Motor neuron (in vitro differentiated cells): Measurements from ENCODE around the gene CYP24A1. TPM values are rescaled to one million over a fixed set of nuclear protein-coding genes. Genes with fewer than 3 reads are reported as not detected.

Source experiments
- ATAC-seq, 8 experiments: fragments of 200-7000 bp; cut with Tn5 transposase; replicated peaks in 6 of 8; 2 replicates each; pipeline ENCODE4 v1.8.0; 2021; ENCODE audit warnings: mild to moderate bottlenecking in 8 of 8, moderate library complexity in 8 of 8
- H3K27ac ChIP-seq, 2 donors: fragments of 250-450 bp; sonication (Bioruptor Pico); 2 replicates each; pipeline ENCODE4 v1.9.0; 2021; ENCODE audit warnings: antibody characterized with exemption in 2 of 2, mild to moderate bottlenecking in 2 of 2, moderate library complexity in 1 of 2
- H3K4me1 ChIP-seq, 2 donors: fragments of 250-450 bp; sonication (Bioruptor Pico); replicated peaks in 1 of 2; 2 replicates each; pipeline ENCODE4 v1.6.1; 2021; ENCODE audit warnings: antibody characterized with exemption in 2 of 2, mild to moderate bottlenecking in 2 of 2, moderate library complexity in 1 of 2
- H3K4me3 ChIP-seq, 5 donors: fragments of 250-450 bp; sonication (Bioruptor Pico); 2 replicates each; pipeline ENCODE4 v1.9.0; 2021; ENCODE audit warnings: antibody characterized with exemption in 5 of 5, mild to moderate bottlenecking in 5 of 5, moderate library complexity in 4 of 5
- WGBS, 10 experiments: fragments of 450-650 bp; shearing (Covaris generic); methylation state at CpG; one replicate each; pipeline ENCODE4 v1.0.0; 2022; 5-methylcytosine and 5-hydroxymethylcytosine counted together
- in situ Hi-C, 9 experiments: fragments of 400-800 bp; cut with MboI; loops; one replicate each; pipeline ENCODE4 v1.15.0; 2021; ENCODE audit warnings: low sequenced_read_pairs in 9 of 9, low pct_unique_long_range_greater_than_20kb in 2 of 9; ENCODE audit not compliant: unreplicated experiment in 9 of 9
- total RNA-seq, 8 experiments: library from RNA; unstranded; fragments of 300-600 nt; gene quantifications; 2 replicates each; pipeline versions ENCODE4 v1.2.3 to v1.2.4, GENCODE V29; 2022

CYP24A1 gene
- total RNA-seq, 8 experiments from 2014 or later: 0.04 to 2.8 (median 0.40) TPM; not detected in 2

DNA sequence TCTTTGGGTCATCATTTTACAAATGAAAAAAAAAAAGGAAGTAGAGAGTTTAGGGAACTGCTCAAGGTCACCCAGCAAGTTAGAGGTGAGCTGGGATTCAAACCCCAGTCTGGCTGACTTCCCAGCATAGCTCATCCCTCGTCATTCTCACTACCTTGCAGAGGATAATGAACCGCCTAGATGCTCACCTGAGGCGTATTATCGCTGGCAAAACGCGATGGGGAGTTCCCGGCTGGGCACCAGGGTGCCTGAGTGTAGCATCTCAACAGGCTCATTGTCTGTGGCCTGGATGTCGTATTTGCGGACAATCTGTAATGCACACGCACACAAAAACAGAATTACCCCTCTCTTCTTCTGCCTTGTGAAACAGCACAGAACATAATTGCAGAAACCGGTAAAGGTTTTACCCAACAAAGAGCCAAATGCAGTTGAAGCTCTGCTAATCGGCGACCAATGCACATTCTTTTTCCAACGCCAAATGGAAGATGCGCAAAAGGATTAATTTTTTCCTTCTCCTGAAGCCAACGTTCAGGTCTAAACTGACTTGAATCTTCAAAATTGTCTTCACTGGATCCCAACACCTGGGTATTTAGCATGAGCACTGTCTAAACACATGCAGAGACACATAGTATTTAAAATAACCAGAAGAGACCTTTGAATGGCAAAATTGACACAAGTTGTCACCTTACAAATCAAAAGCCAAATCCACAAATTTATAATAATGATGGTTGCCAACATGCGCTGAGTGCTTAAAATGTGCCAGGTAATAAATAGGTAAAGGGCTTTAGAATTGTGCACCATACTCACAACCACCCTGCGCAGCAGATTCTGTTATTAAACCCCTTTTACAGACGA, 16.6 kb downstream of the CYP24A1 start:
- 71 to 92% (median 86%) methylated on average over 3 to 19 of the region's 19 CpGs for WGBS, 10 experiments
- peaks cover 0 to under 1% of the 10 kb centered on the region in 2 donors for H3K4me1 ChIP-seq
- in situ Hi-C loops: no loop called here
- no peak overlapping the region for H3K27ac ChIP-seq
- no peak overlapping the region for H3K4me3 ChIP-seq
- ATAC-seq: no peak

DNA sequence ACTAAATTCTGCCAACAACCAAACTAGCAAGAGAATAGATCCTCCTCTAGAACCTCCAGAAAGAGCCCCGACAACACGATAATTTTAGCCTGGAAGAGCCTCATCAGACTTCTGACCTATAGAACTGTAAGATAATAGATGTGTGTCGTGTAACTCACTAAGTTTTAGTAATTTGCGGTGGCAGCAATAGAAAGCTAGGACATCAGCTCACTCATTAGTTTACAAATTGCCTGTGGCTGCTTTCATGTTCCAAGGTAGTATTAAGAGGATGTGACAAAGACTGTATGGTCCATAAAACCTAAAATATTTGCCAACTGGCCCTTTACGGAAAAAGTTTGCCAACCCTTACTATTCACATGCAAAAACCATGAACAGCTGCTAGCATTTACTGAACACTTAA, 17.3 kb downstream of the CYP24A1 start:
- 21 to 100% (median 83%) methylated on average over 2 to 5 of the region's 5 CpGs; no CpG with 5 or more reads in 1 of the 10 experiments for WGBS, 10 experiments
- no peak overlapping the region for H3K4me3 ChIP-seq
- in situ Hi-C loops: no loop called here
- no peak for ATAC-seq
- H3K4me1 ChIP-seq: no peaks in the 10 kb centered on the region
- H3K27ac ChIP-seq: no peak overlapping the region

DNA sequence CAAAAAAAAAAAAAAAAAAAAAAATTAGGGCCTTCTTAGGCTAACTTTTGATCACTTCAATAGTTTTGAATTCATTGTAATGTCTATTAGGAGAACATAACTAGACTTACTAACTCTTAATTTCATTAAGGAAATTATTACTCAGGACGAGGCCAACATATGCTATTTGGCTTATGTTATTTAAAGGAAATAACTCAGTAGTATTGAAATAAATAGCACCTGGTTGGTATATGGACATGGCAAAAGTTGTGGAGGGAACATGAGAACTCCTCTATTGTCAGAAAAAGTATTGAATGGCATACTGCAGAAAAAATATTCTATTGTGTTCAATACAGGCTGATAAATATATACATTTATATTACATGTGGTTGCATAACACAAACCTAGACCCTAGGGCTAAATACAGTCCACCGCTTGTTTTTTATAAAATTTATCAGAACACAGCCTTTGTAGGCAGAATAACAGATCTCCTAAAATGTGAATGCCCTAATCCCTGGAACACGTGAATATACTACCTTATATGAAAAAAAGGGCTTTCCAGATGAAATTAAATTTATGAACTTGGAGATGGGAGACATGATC, 18.0 kb downstream of the CYP24A1 start:
- H3K4me3 ChIP-seq: no peak overlapping the region
- ATAC-seq: no peak
- H3K4me1 ChIP-seq: no peaks in the 10 kb centered on the region
- 58 to 100% (median 90%) methylated on average over 2 to 3 of the region's 3 CpGs; no CpG with 5 or more reads in 1 of the 10 experiments for WGBS, 10 experiments
- in situ Hi-C loops: no loop called here
- H3K27ac ChIP-seq: no peak overlapping the region

DNA sequence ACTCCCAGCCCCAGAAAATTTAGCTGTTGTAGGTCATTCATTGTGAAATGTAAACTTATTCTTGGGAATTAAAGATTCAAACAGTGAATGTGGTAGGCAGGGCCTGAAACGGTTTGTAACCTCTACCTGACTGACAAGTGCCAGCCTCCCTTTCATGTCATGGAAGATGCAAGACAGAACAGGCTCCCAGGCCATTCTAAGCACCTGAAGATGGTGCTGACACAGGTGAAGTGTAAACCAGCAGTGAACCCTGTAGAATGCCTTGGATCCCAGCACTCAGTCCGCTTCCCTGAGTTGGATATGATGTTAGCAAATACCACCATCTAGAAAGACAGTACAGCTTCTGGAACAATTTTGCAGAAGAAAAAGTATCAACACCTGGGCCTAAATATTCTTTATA, 19.3 kb downstream of the CYP24A1 start:
- H3K27ac ChIP-seq: no peak overlapping the region
- no peaks in the 10 kb centered on the region for H3K4me1 ChIP-seq
- H3K4me3 ChIP-seq: no peak overlapping the region
- 0 to 100% (median 87%) methylated on average over 1 to 2 of the region's 2 CpGs; no CpG with 5 or more reads in 4 of the 10 experiments for WGBS, 10 experiments
- ATAC-seq: no peak
- in situ Hi-C loops: no loop called here

DNA sequence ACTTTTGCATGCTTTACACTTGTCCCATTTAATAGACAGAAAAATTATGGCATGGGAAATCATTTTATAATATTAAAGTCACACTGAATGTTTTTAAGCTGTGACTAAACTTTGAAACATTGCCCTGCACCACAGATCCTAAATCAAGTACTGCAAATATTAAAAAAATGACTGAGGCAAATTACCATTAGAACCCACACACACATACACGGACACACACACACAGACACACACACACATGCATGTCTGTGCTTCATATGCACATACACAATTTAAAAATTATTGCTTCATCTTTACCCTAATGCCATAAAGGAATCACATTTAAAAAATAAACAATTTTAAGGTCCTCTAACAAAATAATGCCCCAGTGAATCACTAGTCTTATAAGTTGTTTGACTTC, 19.9 kb downstream of the CYP24A1 start:
- WGBS, 10 experiments: 0 to 100% (median 73%) methylated on average over 1 of the region's 1 CpG; no CpG with 5 or more reads in 6 of the 10 experiments
- Histone ChIP-seq H3K4me1 (no peaks in the 10 kb centered on the region), H3K4me3 (no peak overlapping the region), H3K27ac (no peak overlapping the region)
- no peak for ATAC-seq
- in situ Hi-C loops: no loop called here

DNA sequence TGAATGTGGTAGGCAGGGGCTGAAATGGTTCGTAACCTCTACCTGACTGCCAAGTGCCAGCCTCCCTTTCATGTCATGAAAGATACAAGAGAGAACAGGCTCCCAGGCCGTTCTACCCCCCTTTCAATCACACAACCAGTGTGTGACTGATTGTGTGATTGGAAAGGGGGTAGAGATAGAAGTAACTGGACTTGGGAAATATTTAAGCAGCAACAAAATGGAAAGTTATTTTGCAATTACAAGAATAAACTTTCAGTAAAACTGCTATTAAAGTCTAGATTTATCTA, 20.8 kb downstream of the CYP24A1 start:
- 67 to 100% (median 82%) methylated on average over 1 to 2 of the region's 2 CpGs; no CpG with 5 or more reads in 4 of the 10 experiments for WGBS, 10 experiments
- H3K27ac ChIP-seq: no peak overlapping the region
- in situ Hi-C loops: no loop called here
- ATAC-seq: no peak
- no peak overlapping the region for H3K4me3 ChIP-seq
- no peaks in the 10 kb centered on the region for H3K4me1 ChIP-seq

DNA sequence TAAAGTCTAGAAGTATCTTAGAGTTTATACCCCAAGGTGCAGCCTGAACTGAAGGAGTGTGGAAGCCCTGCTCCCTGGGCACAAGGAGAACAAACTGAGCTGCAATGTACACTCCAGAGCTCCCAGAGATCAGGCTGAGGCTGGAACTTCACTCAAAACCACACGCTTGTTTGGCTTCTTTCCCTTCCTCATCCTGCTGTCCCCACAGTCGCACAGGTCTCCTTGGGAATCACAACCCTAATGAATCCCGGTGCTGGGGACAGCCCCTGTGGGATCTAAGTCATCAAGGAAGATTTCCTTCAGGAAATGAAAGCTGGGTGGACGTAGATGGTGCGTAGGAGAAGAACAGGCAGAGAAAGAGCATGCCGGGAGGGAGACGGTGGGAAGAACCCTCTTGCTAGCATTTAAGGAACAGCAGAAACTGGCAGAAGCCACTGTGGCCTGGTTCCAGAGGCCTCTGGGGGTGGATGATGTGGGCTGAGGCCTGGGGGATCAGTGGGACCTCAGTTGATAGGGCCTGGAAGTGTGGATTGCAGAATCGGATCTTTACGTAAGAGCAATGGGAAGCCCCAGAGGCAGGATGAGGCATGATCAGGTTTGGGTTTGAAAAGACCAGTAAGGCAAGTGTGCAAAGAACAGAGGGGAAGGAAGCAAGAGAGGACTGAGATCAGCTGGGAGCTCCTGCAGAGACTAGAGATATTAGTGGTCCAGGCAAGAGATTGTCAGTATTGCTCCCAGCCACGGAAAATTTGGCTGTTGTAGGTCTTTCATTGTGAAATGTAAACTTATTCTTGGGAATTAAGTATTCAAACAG, 21.4 kb downstream of the CYP24A1 start:
- H3K4me3 ChIP-seq: no peak overlapping the region
- 78 to 100% (median 89%) methylated on average over 1 to 9 of the region's 10 CpGs; no CpG with 5 or more reads in 2 of the 10 experiments for WGBS, 10 experiments
- in situ Hi-C loops: no loop called here
- no peak overlapping the region for H3K27ac ChIP-seq
- no peak for ATAC-seq
- no peaks in the 10 kb centered on the region for H3K4me1 ChIP-seq

DNA sequence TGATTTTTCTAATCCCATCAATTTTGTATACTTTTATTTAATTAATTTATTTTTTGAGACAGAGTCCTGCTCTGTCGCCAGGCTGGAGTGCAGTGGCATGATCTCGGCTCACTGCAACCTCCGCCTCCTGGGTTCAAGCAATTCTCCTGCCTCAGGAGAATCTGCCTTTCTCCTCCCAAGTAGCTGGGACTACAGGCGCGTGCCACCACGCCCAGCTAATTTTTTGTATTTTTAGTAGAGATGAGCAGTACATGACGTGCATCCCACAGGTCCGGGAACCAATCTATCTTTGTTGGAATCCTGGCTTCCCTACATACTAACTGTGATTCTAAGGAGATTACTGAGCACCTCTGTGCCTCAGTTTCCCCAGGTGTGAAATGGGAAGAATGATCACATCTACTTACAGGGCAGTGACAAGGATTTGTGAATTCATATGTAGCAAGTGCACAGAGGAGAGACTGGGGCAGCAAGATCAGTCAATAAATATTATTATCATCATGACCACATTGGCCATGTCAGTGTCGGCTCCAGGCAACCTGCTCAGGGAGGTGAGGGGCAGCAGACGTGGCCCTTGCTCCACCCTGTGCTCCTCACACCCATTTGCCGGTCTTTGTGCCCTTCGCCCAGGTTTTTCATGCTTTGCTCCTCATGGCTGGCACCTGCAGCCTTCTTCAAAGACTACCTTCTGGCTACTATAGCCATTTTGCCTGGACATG, 22.1 kb downstream of the CYP24A1 start:
- H3K4me3 ChIP-seq: no peak overlapping the region
- no peak overlapping the region for H3K27ac ChIP-seq
- in situ Hi-C loops: no loop called here
- 87 to 100% (median 95%) methylated on average over 1 to 9 of the region's 12 CpGs; no CpG with 5 or more reads in 3 of the 10 experiments for WGBS, 10 experiments
- no peaks in the 10 kb centered on the region for H3K4me1 ChIP-seq
- no peak for ATAC-seq

DNA sequence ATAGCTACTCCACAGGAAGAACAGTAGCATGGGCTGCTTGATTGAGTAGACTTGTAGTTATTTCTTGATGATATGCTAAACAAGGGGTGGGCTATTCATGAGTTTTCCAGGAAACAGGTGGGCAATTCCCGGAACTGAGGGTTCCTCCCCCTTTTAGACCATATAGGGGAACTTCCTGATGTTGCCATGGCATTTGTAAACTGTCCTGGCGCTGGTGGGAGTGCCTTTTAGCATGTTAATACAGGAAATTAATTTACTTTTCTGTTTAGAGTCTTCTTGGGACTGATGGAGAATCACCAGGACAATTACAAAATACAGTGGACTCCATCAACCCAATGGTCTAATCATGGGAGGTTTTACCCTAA, 22.7 kb downstream of the CYP24A1 start:
- Histone ChIP-seq H3K4me3 (no peak overlapping the region), H3K27ac (no peak overlapping the region), H3K4me1 (no peaks in the 10 kb centered on the region)
- WGBS, 10 experiments: 7 to 76% (median 56%) methylated on average over 1 to 2 of the region's 2 CpGs; no CpG with 5 or more reads in 4 of the 10 experiments
- peak in 2 of 8 experiments; percentile 69 to 70 for ATAC-seq
- in situ Hi-C loops: no loop called here

DNA sequence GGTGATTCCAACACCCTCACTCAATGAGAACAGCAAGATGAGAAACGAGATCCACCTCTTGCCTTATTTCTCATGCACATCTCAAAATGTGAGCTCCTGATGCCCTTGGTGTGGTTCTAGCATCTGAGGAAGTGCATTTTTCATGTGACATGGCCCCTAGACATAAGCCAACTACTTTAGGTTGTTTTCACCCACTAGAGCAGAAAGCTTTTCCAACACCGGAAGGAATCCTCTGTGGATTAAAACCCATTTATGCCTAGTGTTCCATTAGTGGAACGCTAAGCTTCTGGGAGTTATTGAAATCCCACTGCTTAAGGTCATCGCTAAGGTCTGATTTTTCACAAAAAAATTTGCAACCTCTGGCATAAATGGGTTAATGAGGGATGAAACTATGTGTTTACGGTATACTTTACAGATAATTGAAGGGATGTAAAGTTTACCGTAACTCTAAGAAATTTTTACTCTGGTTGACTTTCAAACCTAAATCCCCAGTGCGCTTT, 24.0 kb downstream of the CYP24A1 start:
- Histone ChIP-seq H3K27ac (no peak overlapping the region), H3K4me1 (no peaks in the 10 kb centered on the region), H3K4me3 (no peak overlapping the region)
- 79 to 100% (median 93%) methylated on average over 1 to 7 of the region's 7 CpGs for WGBS, 10 experiments
- ATAC-seq: no peak
- in situ Hi-C loops: no loop called here

DNA sequence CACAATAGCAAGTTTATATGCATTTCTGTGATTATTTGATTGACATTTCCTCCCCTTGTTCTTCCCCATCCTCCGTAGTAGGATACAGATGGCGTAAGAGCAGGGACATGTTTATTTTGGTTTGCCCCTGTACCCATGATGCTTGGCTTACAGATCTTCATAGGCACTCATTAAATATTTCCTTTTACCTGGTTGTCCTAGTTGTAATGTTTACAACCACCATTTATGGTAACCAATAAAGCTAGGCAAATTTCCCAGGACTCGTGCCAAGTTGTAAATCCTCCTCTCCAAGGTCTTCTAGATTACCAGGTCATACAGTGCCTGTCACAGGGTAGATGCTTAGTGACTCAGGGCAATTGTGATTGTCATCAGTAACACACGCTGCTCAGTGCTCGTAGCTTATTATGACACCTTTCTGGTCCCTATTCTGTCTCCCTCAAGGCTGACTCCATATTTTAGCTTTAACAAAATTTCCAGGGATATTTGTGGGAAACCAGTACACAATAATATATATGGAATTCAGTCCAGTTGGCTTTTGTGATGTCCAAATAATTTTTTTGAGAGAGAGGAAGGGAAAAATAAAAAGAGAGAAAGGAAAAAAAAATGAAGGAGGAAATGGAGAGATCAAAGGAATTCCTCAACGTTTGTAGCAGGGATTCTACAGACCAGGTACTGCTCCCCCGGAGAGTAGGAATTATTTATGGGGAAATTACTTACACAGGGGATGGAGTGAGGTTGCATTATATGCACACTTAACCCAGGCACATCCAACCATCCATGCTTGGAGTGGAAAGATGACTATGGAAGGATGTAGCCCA, 24.6 kb downstream of the CYP24A1 start:
- Histone ChIP-seq H3K4me3 (no peak overlapping the region), H3K4me1 (no peaks in the 10 kb centered on the region), H3K27ac (no peak overlapping the region)
- ATAC-seq: no peak
- in situ Hi-C loops: no loop called here
- 29 to 100% (median 69%) methylated on average over 1 to 7 of the region's 7 CpGs for WGBS, 10 experiments

DNA sequence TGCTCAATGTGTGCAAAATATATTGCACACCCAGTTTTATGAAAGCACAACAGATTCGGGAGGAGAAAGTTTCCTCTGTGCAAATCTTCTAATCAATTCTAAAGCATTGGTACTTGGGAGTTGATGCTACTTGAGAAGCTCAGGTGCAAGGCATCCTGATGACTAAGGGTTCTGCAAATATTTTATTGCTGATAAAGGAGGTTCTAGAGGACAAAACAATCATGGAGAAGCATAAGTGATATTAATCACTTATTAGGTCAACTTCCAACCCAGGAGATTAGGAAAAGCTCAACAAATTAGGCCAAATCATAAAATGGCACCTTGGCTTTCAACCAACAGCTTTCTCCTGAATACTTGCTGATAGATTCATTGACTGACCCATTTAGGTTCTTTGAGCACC, 27.1 kb downstream of the CYP24A1 start:
- in situ Hi-C loops: no loop called here
- ATAC-seq: no peak
- 80 to 100% (median 88%) methylated on average over 1 of the region's 1 CpG; no CpG with 5 or more reads in 5 of the 10 experiments for WGBS, 10 experiments
- Histone ChIP-seq H3K4me3 (no peak overlapping the region), H3K27ac (no peak overlapping the region), H3K4me1 (no peaks in the 10 kb centered on the region)
